ENCODE results near the gene LY6G6C. TPM values are rescaled to one million over a fixed set of nuclear protein-coding genes. Genes with fewer than 3 reads are reported as not detected.

The LY6G6C gene
- total RNA-seq, 1 experiment from 2014 or later, result not detected

DNA sequence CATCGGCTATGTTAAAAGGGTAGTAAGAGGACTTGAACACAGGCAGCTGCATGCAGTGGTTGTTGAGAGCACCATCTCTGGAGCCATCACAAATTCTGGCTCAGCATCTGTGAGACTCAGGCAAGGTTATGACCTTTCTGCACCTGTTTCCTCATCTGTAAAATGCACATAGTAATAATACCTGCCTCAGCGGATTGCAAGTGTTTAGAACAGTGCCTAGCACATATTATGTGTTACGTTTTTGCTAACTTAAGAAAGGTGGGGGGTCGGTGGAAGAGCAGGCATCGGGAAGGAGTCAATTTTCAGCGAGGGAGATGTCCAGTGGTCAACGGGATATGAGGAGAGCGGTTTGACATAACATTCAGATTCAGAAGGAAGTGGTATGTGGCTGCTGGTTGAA, 43.6 kb downstream of the LY6G6C start:
- no peaks in the 10 kb centered on the region for H3K9me3 ChIP-seq (ENCODE audit: low read length)
- no peaks in the 10 kb centered on the region for H3K27me3 ChIP-seq (ENCODE audit: low read length)
- no peak overlapping the region for H3K27ac ChIP-seq (ENCODE audit: low read length)
- DNase-seq, result no peak
- H3K36me3 ChIP-seq (ENCODE audit: insufficient read depth, low read length), result no peaks in the 10 kb centered on the region
- no peak overlapping the region for H2AFZ ChIP-seq (ENCODE audit: low read length)
- H3K79me2 ChIP-seq (ENCODE audit: low read length), result no peaks in the 10 kb centered on the region
- no peak overlapping the region for H3K9ac ChIP-seq (ENCODE audit: low read length)
- H3K4me2 ChIP-seq (ENCODE audit: low read depth, low read length, poor library complexity, severe bottlenecking), result no peak overlapping the region
- no peaks in the 10 kb centered on the region for H3K9me2 ChIP-seq (replicated peaks; ENCODE audit: insufficient read depth, low read length)
- H4K20me1 ChIP-seq (ENCODE audit: insufficient read depth, low read depth, low read length), result no peaks in the 10 kb centered on the region
- peaks cover 14% of the 10 kb centered on the region for H3K4me1 ChIP-seq (ENCODE audit: low read length)
- H3K4me3 ChIP-seq (ENCODE audit: low read length), result no peak overlapping the region

DNA sequence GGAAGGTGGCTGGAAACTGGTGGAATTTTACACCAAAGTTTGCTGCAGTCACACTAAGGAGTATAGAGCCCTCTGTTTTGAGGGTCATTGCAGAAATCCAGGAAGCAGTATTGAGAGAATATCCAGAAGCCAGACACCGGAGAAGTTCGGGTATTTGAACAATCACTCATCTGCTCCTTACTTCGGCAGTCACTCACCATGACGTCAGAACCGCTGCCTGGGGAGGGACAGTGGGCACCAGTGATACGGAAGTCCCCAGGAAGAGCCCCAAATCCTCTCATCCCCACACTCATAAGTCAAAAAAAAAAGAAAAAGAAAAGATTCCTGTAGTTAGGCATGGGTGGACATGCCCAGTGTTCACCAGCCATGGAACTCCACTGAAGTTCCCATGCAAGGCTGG, 44.6 kb downstream of the LY6G6C start:
- Histone ChIP-seq H3K4me3 (ENCODE audit: low read length) (no peak overlapping the region), H3K9ac (ENCODE audit: low read length) (no peak overlapping the region), H4K20me1 (ENCODE audit: insufficient read depth, low read depth, low read length) (no peaks in the 10 kb centered on the region), H3K4me2 (ENCODE audit: low read depth, low read length, poor library complexity, severe bottlenecking) (no peak overlapping the region), H3K4me1 (ENCODE audit: low read length) (peaks cover 14% of the 10 kb centered on the region), H3K36me3 (ENCODE audit: insufficient read depth, low read length) (peaks cover 3% of the 10 kb centered on the region; the same call in 1 of the 2 replicates), H2AFZ (ENCODE audit: low read length) (no peak overlapping the region), H3K9me2 (replicated peaks; ENCODE audit: insufficient read depth, low read length) (no peaks in the 10 kb centered on the region), H3K27me3 (ENCODE audit: low read length) (no peaks in the 10 kb centered on the region), H3K79me2 (ENCODE audit: low read length) (no peaks in the 10 kb centered on the region), H3K27ac (ENCODE audit: low read length) (no peak overlapping the region), H3K9me3 (ENCODE audit: low read length) (no peaks in the 10 kb centered on the region)
- no peak for DNase-seq

- H3K36me3 ChIP-seq (ENCODE audit: insufficient read depth, low read length), result peaks cover 5% of the 10 kb centered on the region; the same call in 1 of the 2 replicates
- H3K4me1 ChIP-seq (ENCODE audit: low read length), result peaks cover 11% of the 10 kb centered on the region
- H3K27me3 ChIP-seq (ENCODE audit: low read length), result no peaks in the 10 kb centered on the region
- H3K9me2 ChIP-seq (replicated peaks; ENCODE audit: insufficient read depth, low read length), result no peaks in the 10 kb centered on the region
- H3K79me2 ChIP-seq (ENCODE audit: low read length), result no peaks in the 10 kb centered on the region
- H3K9ac ChIP-seq (ENCODE audit: low read length), result no peak overlapping the region
- no peak overlapping the region for H3K27ac ChIP-seq (ENCODE audit: low read length)
- H2AFZ ChIP-seq (ENCODE audit: low read length), result no peak overlapping the region
- DNase-seq, result peak; percentile 64
- H3K4me3 ChIP-seq (ENCODE audit: low read length), result no peak overlapping the region
- no peaks in the 10 kb centered on the region for H4K20me1 ChIP-seq (ENCODE audit: insufficient read depth, low read depth, low read length)
- H3K4me2 ChIP-seq (ENCODE audit: low read depth, low read length, poor library complexity, severe bottlenecking), result no peak overlapping the region
- H3K9me3 ChIP-seq (ENCODE audit: low read length), result no peaks in the 10 kb centered on the region
Measured at GRCh38 chr6:31676322-31676903, 45.1 kb downstream of the LY6G6C start.

DNA sequence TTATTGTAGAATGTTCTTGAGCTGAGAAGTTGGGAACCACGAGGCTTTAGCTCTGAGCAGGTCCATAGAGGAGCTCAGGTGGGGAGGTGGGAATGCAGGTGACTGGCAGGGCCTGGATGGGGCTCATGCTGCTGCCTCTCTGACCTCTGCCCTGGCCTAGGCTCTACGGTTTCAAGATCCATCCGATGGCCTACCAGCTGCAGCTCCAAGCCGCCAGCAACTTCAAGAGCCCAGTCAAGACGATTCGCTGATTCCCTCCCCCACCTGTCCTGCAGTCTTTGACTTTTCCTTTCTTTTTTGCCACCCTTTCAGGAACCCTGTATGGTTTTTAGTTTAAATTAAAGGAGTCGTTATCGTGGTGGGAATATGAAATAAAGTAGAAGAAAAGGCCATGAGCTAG, 51.9 kb downstream of the LY6G6C start, which contains the start of gene LY6G5B:
Gene LY6G5B, plus strand, starts transcription at position 301 of the 400 bp plus-strand sequence. CDS start 975 bp downstream, outside the sequence.
- no peaks in the 10 kb centered on the region for H3K27me3 ChIP-seq (ENCODE audit: low read length)
- H3K9ac ChIP-seq (ENCODE audit: low read length), result no peak within 1 kb of the TSS
- peaks cover 10% of the 10 kb centered on the region for H3K4me1 ChIP-seq (ENCODE audit: low read length)
- peaks cover 9% of the 10 kb centered on the region; the same call in 1 of the 2 replicates for H4K20me1 ChIP-seq (ENCODE audit: insufficient read depth, low read depth, low read length)
- H3K27ac ChIP-seq (ENCODE audit: low read length), result no peak within 1 kb of the TSS
- no peaks in the 10 kb centered on the region for H3K9me3 ChIP-seq (ENCODE audit: low read length)
- DNase-seq, result no peak
- H2AFZ ChIP-seq (ENCODE audit: low read length), result no peak within 1 kb of the TSS
- peaks cover 33% of the 10 kb centered on the region for H3K36me3 ChIP-seq (ENCODE audit: insufficient read depth, low read length)
- H3K79me2 ChIP-seq (ENCODE audit: low read length), result peaks cover 28% of the 10 kb centered on the region
- no peak within 1 kb of the TSS for H3K4me3 ChIP-seq (ENCODE audit: low read length)
- H3K9me2 ChIP-seq (replicated peaks; ENCODE audit: insufficient read depth, low read length), result no peaks in the 10 kb centered on the region
- no peak within 1 kb of the TSS for H3K4me2 ChIP-seq (ENCODE audit: low read depth, low read length, poor library complexity, severe bottlenecking)

Small RNA genes within 50 kb of the gene (small RNA-seq; reads per million reads assigned to genes)
- gene LY6G6D, result not detected
- gene MIR4646, result not detected
- gene MSH5-SAPCD1, result not detected
- not detected for gene RNU6-850P
- not detected for gene SAPCD1

Other genes with a start within 250 kb of the LY6G6C start
- 13.2 and 15.7 TPM in 2 replicates for gene MICB, start 223.6 kb downstream of the LY6G6C start, total RNA-seq (2014; rRNA removed; shearing (Covaris generic); ENCODE audit: low replicate concordance)
- gene MCCD1, start 192.8 kb downstream of the LY6G6C start, total RNA-seq (2014; rRNA removed; shearing (Covaris generic); ENCODE audit: low replicate concordance), result not detected in 2 replicates
- 412 and 561 TPM in 2 replicates for gene DDX39B, start 179.7 kb downstream of the LY6G6C start, total RNA-seq (2014; rRNA removed; shearing (Covaris generic); ENCODE audit: low replicate concordance)
- 15.2 and 34.9 TPM in 2 replicates for gene ATP6V1G2, start 175.1 kb downstream of the LY6G6C start, total RNA-seq (2014; rRNA removed; shearing (Covaris generic); ENCODE audit: low replicate concordance)
- gene NFKBIL1, start 174.1 kb downstream of the LY6G6C start, total RNA-seq (2014; rRNA removed; shearing (Covaris generic); ENCODE audit: low replicate concordance), result 21.8 and 46.1 TPM in 2 replicates
- 71.1 and 128 TPM in 2 replicates for gene LTA, start 149.5 kb downstream of the LY6G6C start, total RNA-seq (2014; rRNA removed; shearing (Covaris generic); ENCODE audit: low replicate concordance)
- 223 and 233 TPM in 2 replicates for gene TNF, start 146.2 kb downstream of the LY6G6C start, total RNA-seq (2014; rRNA removed; shearing (Covaris generic); ENCODE audit: low replicate concordance)
- gene LTB, start 139.3 kb downstream of the LY6G6C start, total RNA-seq (2014; rRNA removed; shearing (Covaris generic); ENCODE audit: low replicate concordance), result 74.1 and 241 TPM in 2 replicates
- gene LST1, start 135.5 kb downstream of the LY6G6C start, total RNA-seq (2014; rRNA removed; shearing (Covaris generic); ENCODE audit: low replicate concordance), result 5.1 and 6.6 TPM in 2 replicates
- gene NCR3, start 128.7 kb downstream of the LY6G6C start, total RNA-seq (2014; rRNA removed; shearing (Covaris generic); ENCODE audit: low replicate concordance), result not detected in 2 replicates
- gene AIF1, start 106.5 kb downstream of the LY6G6C start, total RNA-seq (2014; rRNA removed; shearing (Covaris generic); ENCODE audit: low replicate concordance), result 0.76 TPM in 1 of 2 replicates, not detected in the other
- 123 and 147 TPM in 2 replicates for gene PRRC2A, start 101.0 kb downstream of the LY6G6C start, total RNA-seq (2014; rRNA removed; shearing (Covaris generic); ENCODE audit: low replicate concordance)
- gene BAG6, start 69.1 kb downstream of the LY6G6C start, total RNA-seq (2014; rRNA removed; shearing (Covaris generic); ENCODE audit: low replicate concordance), result 145 and 229 TPM in 2 replicates
- gene APOM, start 65.9 kb downstream of the LY6G6C start, total RNA-seq (2014; rRNA removed; shearing (Covaris generic); ENCODE audit: low replicate concordance), result 6.7 and 7.6 TPM in 2 replicates
- gene C6orf47, start 61.0 kb downstream of the LY6G6C start, total RNA-seq (2014; rRNA removed; shearing (Covaris generic); ENCODE audit: low replicate concordance), result 13.8 and 35.6 TPM in 2 replicates
- gene GPANK1, start 56.7 kb downstream of the LY6G6C start, total RNA-seq (2014; rRNA removed; shearing (Covaris generic); ENCODE audit: low replicate concordance), result 18.6 and 26.2 TPM in 2 replicates
- gene CSNK2B, start 55.7 kb downstream of the LY6G6C start, total RNA-seq (2014; rRNA removed; shearing (Covaris generic); ENCODE audit: low replicate concordance), result 178 and 212 TPM in 2 replicates
- 3.4 and 7.3 TPM in 2 replicates for gene LY6G5B, start 51.8 kb downstream of the LY6G6C start, total RNA-seq (2014; rRNA removed; shearing (Covaris generic); ENCODE audit: low replicate concordance)
- 0.51 TPM in 1 of 2 replicates, not detected in the other for gene LY6G5C, start 40.7 kb downstream of the LY6G6C start, total RNA-seq (2014; rRNA removed; shearing (Covaris generic); ENCODE audit: low replicate concordance)
- 55.6 and 92.1 TPM in 2 replicates for gene ABHD16A, start 18.4 kb downstream of the LY6G6C start, total RNA-seq (2014; rRNA removed; shearing (Covaris generic); ENCODE audit: low replicate concordance)
- not detected in 2 replicates for gene LY6G6F, start 14.9 kb downstream of the LY6G6C start, total RNA-seq (2014; rRNA removed; shearing (Covaris generic); ENCODE audit: low replicate concordance)
- gene LY6G6D, start 6.4 kb downstream of the LY6G6C start, total RNA-seq (2014; rRNA removed; shearing (Covaris generic); ENCODE audit: low replicate concordance), result not detected in 2 replicates
- gene MPIG6B, start 1.6 kb upstream of the LY6G6C start, total RNA-seq (2014; rRNA removed; shearing (Covaris generic); ENCODE audit: low replicate concordance), result not detected in 2 replicates
- gene DDAH2, start 7.6 kb upstream of the LY6G6C start, total RNA-seq (2014; rRNA removed; shearing (Covaris generic); ENCODE audit: low replicate concordance), result 13.3 and 24.0 TPM in 2 replicates
- gene CLIC1, start 14.8 kb upstream of the LY6G6C start, total RNA-seq (2014; rRNA removed; shearing (Covaris generic); ENCODE audit: low replicate concordance), result 385 and 405 TPM in 2 replicates
- gene MSH5, start 18.3 kb upstream of the LY6G6C start, total RNA-seq (2014; rRNA removed; shearing (Covaris generic); ENCODE audit: low replicate concordance), result 30.5 and 58.4 TPM in 2 replicates
- gene SAPCD1, start 40.9 kb upstream of the LY6G6C start, total RNA-seq (2014; rRNA removed; shearing (Covaris generic); ENCODE audit: low replicate concordance), result 1.8 and 14.0 TPM in 2 replicates
- 0.29 and 0.34 TPM in 2 replicates for gene VWA7, start 55.6 kb upstream of the LY6G6C start, total RNA-seq (2014; rRNA removed; shearing (Covaris generic); ENCODE audit: low replicate concordance)
- 38.0 and 43.0 TPM in 2 replicates for gene VARS1, start 74.0 kb upstream of the LY6G6C start, total RNA-seq (2014; rRNA removed; shearing (Covaris generic); ENCODE audit: low replicate concordance)
- 44.9 and 57.4 TPM in 2 replicates for gene LSM2, start 85.2 kb upstream of the LY6G6C start, total RNA-seq (2014; rRNA removed; shearing (Covaris generic); ENCODE audit: low replicate concordance)
- 0.72 TPM in 1 of 2 replicates, not detected in the other for gene HSPA1L, start 93.5 kb upstream of the LY6G6C start, total RNA-seq (2014; rRNA removed; shearing (Covaris generic); ENCODE audit: low replicate concordance)
- gene HSPA1A, start 93.8 kb upstream of the LY6G6C start, total RNA-seq (2014; rRNA removed; shearing (Covaris generic); ENCODE audit: low replicate concordance), result 0.32 TPM in 1 of 2 replicates, not detected in the other
- 78.6 and 143 TPM in 2 replicates for gene HSPA1B, start 106.0 kb upstream of the LY6G6C start, total RNA-seq (2014; rRNA removed; shearing (Covaris generic); ENCODE audit: low replicate concordance)
- gene NEU1, start 141.1 kb upstream of the LY6G6C start, total RNA-seq (2014; rRNA removed; shearing (Covaris generic); ENCODE audit: low replicate concordance), result 23.7 and 38.7 TPM in 2 replicates
- not detected in 2 replicates for gene SLC44A4, start 157.3 kb upstream of the LY6G6C start, total RNA-seq (2014; rRNA removed; shearing (Covaris generic); ENCODE audit: low replicate concordance)
- gene EHMT2, start 176.0 kb upstream of the LY6G6C start, total RNA-seq (2014; rRNA removed; shearing (Covaris generic); ENCODE audit: low replicate concordance), result 40.0 and 79.0 TPM in 2 replicates
- 13.3 and 26.3 TPM in 2 replicates for gene ZBTB12, start 180.3 kb upstream of the LY6G6C start, total RNA-seq (2014; rRNA removed; shearing (Covaris generic); ENCODE audit: low replicate concordance)
- not detected in 2 replicates for gene C2, start 206.0 kb upstream of the LY6G6C start, total RNA-seq (2014; rRNA removed; shearing (Covaris generic); ENCODE audit: low replicate concordance)
- gene CFB, start 224.3 kb upstream of the LY6G6C start, total RNA-seq (2014; rRNA removed; shearing (Covaris generic); ENCODE audit: low replicate concordance), result 0.22 TPM in 1 of 2 replicates, not detected in the other
- 56.3 and 146 TPM in 2 replicates for gene NELFE, start 237.2 kb upstream of the LY6G6C start, total RNA-seq (2014; rRNA removed; shearing (Covaris generic); ENCODE audit: low replicate concordance)
- 43.7 and 60.0 TPM in 2 replicates for gene SKIC2, start 237.4 kb upstream of the LY6G6C start, total RNA-seq (2014; rRNA removed; shearing (Covaris generic); ENCODE audit: low replicate concordance)

All from Karpas-422 (cell line).